Measurements from ENCODE around the gene C20orf173. TPM values are rescaled to one million over a fixed set of nuclear protein-coding genes. Genes with fewer than 3 reads are reported as not detected.
A peak's percentile ranks its signal among the peaks of the same experiment; 100 is the strongest.

C20orf173 gene
- total RNA-seq, 1 experiment from 2014 or later: not detected

DNA sequence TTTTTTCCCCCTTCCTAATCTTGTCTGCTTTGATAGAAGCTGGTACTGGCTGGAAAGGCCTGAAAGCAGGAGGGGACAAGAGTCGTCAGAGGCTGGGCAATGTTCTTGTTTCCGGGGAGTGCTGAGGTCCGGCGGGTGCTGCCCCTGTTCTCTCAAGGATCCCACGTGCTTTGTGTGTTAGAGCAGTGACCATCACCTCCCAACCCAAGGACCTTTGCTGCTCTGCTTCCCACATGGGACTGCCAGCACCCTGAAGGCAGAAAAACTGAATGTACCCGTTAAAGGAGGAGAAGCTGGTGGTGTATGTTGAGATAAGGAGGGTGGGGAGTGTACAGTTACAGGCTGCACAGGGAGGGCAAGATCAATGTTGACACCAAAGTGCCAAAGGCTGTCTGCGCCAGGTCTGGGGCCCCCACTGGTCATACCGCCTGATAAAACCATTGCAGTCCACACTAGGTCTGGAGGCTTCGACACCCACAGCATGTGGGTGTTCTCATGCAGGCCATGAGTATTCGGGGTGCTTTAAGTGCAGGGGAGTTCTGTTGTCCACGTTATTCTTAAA lies 15.0 kb downstream of the C20orf173 start:
- Histone ChIP-seq H3K4me1 (replicated peaks; ENCODE audit: insufficient read depth) (peaks cover 36% of the 10 kb centered on the region), H3K36me3 (ENCODE audit: low read depth) (no peaks in the 10 kb centered on the region; the same call in 1 of the 2 replicates), H2AFZ (no peak overlapping the region), H3K27me3 (ENCODE audit: insufficient read depth, low read depth) (no peaks in the 10 kb centered on the region), H3K4me2 (no peak overlapping the region), H4K20me1 (ENCODE audit: insufficient read depth) (no peaks in the 10 kb centered on the region), H3F3A (ENCODE audit: insufficient read depth, low read depth) (peaks cover 30% of the 10 kb centered on the region), H3K79me2 (ENCODE audit: low read depth) (no peaks in the 10 kb centered on the region), H3K27ac (peak overlapping the region; percentile 80; the same call in 1 of the 2 replicates), H3K4me3 (no peak overlapping the region), H3K9me2 (ENCODE audit: insufficient read depth) (no peaks in the 10 kb centered on the region), H3K9me3 (ENCODE audit: insufficient read depth, low read depth) (no peaks in the 10 kb centered on the region)
- TF ChIP-seq, protein P1, sequence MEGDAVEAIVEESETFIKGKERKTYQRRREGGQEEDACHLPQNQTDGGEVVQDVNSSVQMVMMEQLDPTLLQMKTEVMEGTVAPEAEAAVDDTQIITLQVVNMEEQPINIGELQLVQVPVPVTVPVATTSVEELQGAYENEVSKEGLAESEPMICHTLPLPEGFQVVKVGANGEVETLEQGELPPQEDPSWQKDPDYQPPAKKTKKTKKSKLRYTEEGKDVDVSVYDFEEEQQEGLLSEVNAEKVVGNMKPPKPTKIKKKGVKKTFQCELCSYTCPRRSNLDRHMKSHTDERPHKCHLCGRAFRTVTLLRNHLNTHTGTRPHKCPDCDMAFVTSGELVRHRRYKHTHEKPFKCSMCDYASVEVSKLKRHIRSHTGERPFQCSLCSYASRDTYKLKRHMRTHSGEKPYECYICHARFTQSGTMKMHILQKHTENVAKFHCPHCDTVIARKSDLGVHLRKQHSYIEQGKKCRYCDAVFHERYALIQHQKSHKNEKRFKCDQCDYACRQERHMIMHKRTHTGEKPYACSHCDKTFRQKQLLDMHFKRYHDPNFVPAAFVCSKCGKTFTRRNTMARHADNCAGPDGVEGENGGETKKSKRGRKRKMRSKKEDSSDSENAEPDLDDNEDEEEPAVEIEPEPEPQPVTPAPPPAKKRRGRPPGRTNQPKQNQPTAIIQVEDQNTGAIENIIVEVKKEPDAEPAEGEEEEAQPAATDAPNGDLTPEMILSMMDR (conservative IDR thresholded peaks at IDR 0.05): no peak
- ChIA-PET POLR2A (ENCODE audit: unreplicated experiment) (no interaction called here), CTCF (interaction anchor here (0.6 kb wide), 1 partner anchor 1404 kb away, joined by 5 read pairs; no protein-coding TSS in a partner anchor)
- BruUV-seq (replicated peaks): no TSS peak
- intact Hi-C loops (cut with micrococcal nuclease; ENCODE audit: unreplicated experiment): loop anchor here (5.0 kb wide), 2 partner anchors 188 to 478 kb away; no protein-coding TSS in a partner anchor
- DNase-seq: no peak

GRCh38 chr20:35511814-35512420 lies 17.5 kb downstream of the C20orf173 start:
- no peak overlapping the region for H3K4me2 ChIP-seq
- no peak overlapping the region for H3K27ac ChIP-seq
- no peaks in the 10 kb centered on the region for H4K20me1 ChIP-seq (ENCODE audit: insufficient read depth)
- H3K4me3 ChIP-seq: no peak overlapping the region
- peaks cover 23% of the 10 kb centered on the region for H3F3A ChIP-seq (ENCODE audit: insufficient read depth, low read depth)
- TF ChIP-seq, protein P1 (conservative IDR thresholded peaks at IDR 0.05): peak; percentile 86
- TF ChIP-seq EZH2 (IDR thresholded peaks at IDR 0.05; ENCODE audit: low read depth): no peak
- no peaks in the 10 kb centered on the region; the same call in 1 of the 2 replicates for H3K36me3 ChIP-seq (ENCODE audit: low read depth)
- no peaks in the 10 kb centered on the region for H3K27me3 ChIP-seq (ENCODE audit: insufficient read depth, low read depth)
- H3K9me3 ChIP-seq (ENCODE audit: insufficient read depth, low read depth): no peaks in the 10 kb centered on the region
- no peak overlapping the region for H2AFZ ChIP-seq
- peak in 1 of 2 experiments; percentile 56 for DNase-seq
- H3K4me1 ChIP-seq (replicated peaks; ENCODE audit: insufficient read depth): peaks cover 28% of the 10 kb centered on the region
- no peaks in the 10 kb centered on the region for H3K9me2 ChIP-seq (ENCODE audit: insufficient read depth)
- H3K79me2 ChIP-seq (ENCODE audit: low read depth): no peaks in the 10 kb centered on the region
- ChIA-PET CTCF (no interaction called here), POLR2A (ENCODE audit: unreplicated experiment) (no interaction called here)
- BruUV-seq (replicated peaks): no TSS peak
- intact Hi-C loops (cut with micrococcal nuclease; ENCODE audit: unreplicated experiment): loop anchor here (5.0 kb wide), 2 partner anchors 190 to 480 kb away; no protein-coding TSS in a partner anchor

- ChIA-PET CTCF (interaction anchor here (0.6 to 0.9 kb wide), 4 partner anchors 45 to 131 kb away, joined by 3 to 4 read pairs (median 3); no protein-coding TSS in a partner anchor), POLR2A (ENCODE audit: unreplicated experiment) (no interaction called here)
- no peak for DNase-seq
- H3K9me3 ChIP-seq (ENCODE audit: insufficient read depth, low read depth): no peaks in the 10 kb centered on the region
- no peak overlapping the region for H2AFZ ChIP-seq
- H3K4me2 ChIP-seq: no peak overlapping the region
- intact Hi-C loops (cut with micrococcal nuclease; ENCODE audit: unreplicated experiment): loop anchor here (5.0 kb wide), 2 partner anchors 191 to 481 kb away; no protein-coding TSS in a partner anchor
- H3K79me2 ChIP-seq (ENCODE audit: low read depth): no peaks in the 10 kb centered on the region
- BruUV-seq (replicated peaks): no TSS peak
- peaks cover 28% of the 10 kb centered on the region for H3K4me1 ChIP-seq (replicated peaks; ENCODE audit: insufficient read depth)
- no peak overlapping the region for H3K4me3 ChIP-seq
- no peak for TF ChIP-seq EZH2 (IDR thresholded peaks at IDR 0.05; ENCODE audit: low read depth)
- TF ChIP-seq, protein P1 (conservative IDR thresholded peaks at IDR 0.05): no peak
- H3K27me3 ChIP-seq (ENCODE audit: insufficient read depth, low read depth): no peaks in the 10 kb centered on the region
- no peaks in the 10 kb centered on the region for H4K20me1 ChIP-seq (ENCODE audit: insufficient read depth)
- no peaks in the 10 kb centered on the region; the same call in 1 of the 2 replicates for H3K36me3 ChIP-seq (ENCODE audit: low read depth)
- H3K27ac ChIP-seq: no peak overlapping the region
- peaks cover 22% of the 10 kb centered on the region for H3F3A ChIP-seq (ENCODE audit: insufficient read depth, low read depth)
- H3K9me2 ChIP-seq (ENCODE audit: insufficient read depth): no peaks in the 10 kb centered on the region
Measured at GRCh38 chr20:35510951-35511735, 18.3 kb downstream of the C20orf173 start.
